Measurements from ENCODE around the gene PPFIBP1.

The PPFIBP1 gene

DNA sequence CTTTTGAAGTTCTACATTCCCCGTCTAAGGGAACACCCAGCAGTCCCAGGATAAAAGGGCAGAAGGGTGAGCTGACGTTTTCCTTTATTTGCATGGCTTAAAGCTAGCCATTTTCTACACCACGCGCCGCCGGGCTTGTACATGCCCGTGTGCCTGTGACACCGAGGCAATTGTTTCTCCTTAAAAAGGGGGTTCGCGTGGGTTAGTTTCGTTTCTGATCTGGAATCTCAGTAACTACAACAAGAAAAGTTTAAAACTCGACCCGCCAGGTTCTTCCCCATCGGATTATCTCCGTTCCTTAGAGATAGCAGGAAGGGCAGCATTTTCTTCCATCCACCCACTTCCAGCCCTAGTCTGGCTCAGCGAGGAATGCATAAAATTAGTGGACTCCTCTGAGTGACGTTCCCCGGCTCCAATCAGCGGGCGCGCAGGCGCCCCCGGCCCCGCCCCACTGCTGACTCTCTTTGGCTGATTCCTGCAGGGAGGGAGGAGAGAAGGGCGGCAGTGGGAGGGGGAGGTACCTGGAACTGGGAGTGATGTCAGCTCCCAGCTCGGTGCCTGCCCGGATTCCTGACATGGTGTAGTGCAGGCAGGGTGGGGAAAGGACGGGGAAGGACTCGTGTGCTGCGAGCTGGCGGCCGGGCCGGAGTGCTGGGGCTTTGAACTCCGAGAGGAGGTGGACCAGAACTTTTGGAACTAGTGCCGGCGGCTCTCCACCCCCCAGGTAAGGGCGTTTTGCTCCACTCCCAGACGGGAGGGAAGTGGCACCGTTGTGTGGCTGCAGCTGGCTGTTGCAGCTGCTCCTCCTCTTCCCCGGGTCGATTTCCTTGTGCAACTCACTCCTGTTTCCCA lies at the start of gene PPFIBP1:
Gene PPFIBP1 (plus strand): TSS at position 565 of the 852 bp plus-strand sequence. CDS start 109,191 bp downstream, outside the sequence.
- peak; percentile 94 for DNase-seq

GRCh38 chr12:27474344-27474743 lies 49.7 kb upstream of the PPFIBP1 start:
- DNase-seq, result no peak

DNA sequence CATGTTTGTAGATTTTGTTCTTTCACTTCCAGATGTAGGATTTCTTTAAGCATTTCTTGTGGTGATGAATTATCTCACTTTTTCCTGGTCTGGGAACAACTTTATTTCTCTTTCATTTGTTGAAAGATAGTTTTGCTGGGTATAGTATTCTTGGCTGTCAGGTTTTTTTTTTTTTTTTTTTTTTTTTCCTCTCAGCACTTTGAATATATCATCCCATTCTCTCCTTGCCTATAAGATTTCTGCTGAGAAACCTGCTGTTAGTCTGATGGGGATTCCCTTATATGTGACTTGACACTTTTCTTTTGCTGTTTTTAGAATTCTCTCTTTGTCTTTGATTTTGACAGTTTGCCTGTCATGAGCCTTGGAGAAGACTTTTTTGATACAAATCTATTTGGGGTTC lies 47.0 kb upstream of the PPFIBP1 start:
- no peak for DNase-seq

DNA sequence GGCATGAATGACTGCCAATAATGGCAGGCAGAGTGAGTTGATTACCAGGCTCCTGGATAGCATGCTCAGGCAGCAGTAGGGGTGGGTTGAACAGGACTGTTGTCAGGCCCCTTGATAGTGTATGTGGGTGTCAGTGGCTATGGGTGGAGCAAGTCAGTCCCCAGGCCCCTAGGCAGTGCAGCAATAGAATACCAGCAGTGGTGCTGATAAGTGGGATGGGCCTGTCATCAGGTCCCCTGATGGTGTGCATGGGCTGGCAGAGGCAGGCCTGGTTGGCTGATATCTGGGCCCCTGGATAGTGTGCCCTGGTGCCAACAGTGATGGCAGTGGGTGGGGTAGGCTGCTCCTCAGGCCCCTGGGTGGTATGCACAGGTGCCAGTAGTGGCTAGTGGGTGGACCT lies 45.1 kb upstream of the PPFIBP1 start:
- DNase-seq, result no peak

GRCh38 chr12:27480016-27480415 lies 44.0 kb upstream of the PPFIBP1 start:
- peak; percentile 27 for DNase-seq

GRCh38 chr12:27486961-27487360 lies 37.0 kb upstream of the PPFIBP1 start:
- DNase-seq, result no peak

DNA sequence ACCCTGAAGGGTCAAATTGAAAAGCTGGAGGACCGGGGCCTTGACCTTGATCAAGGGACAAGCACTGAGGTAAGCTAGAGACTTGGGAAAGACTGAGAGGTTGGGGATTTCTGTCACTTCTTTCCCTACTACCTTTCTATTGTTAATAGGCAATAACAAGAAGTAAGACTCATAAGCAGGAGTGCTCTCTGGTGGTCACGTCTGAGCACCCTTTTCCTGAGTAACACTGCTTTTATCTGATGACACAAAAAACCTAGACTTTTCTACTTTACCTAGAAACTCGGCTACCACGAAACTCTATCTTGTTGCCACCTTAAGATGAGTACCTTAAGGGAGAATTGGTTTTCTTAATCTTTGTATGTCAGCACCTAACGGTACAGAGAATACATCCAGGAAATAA lies 35.5 kb upstream of the PPFIBP1 start:
- DNase-seq, result peak; percentile 36

- DNase-seq, result no peak
Measured at GRCh38 chr12:27491226-27491625, 32.8 kb upstream of the PPFIBP1 start.

- no peak for DNase-seq
Measured at GRCh38 chr12:27493260-27493940, 30.6 kb upstream of the PPFIBP1 start.

- DNase-seq, result no peak
Measured at GRCh38 chr12:27497446-27497845, 26.6 kb upstream of the PPFIBP1 start.

DNA sequence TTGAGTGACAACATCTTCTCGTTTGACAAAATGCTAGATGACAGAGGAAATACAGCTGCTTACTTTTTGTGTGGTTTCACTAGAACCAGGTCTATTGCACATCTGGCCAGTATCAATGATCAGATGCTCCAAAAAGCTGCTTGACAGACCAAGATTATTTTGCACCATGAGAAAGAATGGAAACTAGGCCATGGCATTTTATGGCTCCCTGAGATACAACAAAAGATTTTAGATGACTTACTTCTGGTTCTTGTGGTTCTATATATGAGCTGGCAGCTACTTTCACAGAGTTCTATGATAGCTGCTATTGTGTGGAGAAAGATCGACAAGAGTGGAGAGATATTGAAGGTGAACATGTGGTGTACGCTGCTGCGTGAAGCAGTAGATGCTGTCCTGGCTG lies 25.9 kb upstream of the PPFIBP1 start:
- no peak for DNase-seq

DNA sequence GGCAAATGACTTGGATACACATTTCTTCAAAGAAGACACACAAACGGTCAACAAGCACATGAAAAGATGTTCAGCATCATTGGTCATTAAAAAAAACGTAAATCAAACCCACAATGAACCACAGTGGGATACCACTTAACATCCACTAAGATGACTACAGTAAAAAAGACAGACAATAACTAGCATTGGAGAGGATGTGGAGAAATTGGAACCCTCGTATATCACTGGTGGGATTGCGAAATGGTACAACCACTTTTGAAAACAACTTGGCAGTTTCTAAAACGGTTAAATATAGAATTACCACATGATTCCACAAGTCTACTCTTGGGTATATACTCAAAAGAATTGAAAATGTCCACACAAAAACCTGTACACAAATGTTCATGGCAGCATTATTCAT lies 25.2 kb upstream of the PPFIBP1 start:
- peak; percentile 22 for DNase-seq

DNA sequence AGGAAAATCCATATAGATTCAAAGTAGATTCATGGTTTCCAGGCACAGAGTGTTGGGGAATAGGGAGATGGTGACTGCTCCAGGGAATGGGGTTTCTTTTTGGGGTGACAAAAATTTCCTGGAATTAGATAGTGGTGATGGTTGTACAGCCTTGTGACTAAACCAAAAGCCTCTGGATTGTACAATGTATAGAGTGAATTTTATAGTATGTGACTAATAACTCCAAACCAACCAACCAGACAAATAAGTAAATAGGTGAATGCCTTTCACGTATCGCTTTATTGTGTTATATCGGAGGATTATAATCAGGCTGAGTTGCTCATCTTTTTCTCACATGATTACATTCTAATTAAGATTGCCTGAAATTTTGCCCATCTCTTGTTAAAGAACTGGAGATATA lies 24.6 kb upstream of the PPFIBP1 start:
- no peak for DNase-seq

GRCh38 chr12:27500546-27500945 lies 23.5 kb upstream of the PPFIBP1 start:
- DNase-seq, result no peak

- DNase-seq, result no peak
Measured at GRCh38 chr12:27502021-27502435, 22.0 kb upstream of the PPFIBP1 start.

GRCh38 chr12:27504507-27504906 lies 19.5 kb upstream of the PPFIBP1 start:
- no peak for DNase-seq

GRCh38 chr12:27505109-27505508 lies 18.9 kb upstream of the PPFIBP1 start:
- DNase-seq, result no peak

GRCh38 chr12:27505761-27506160 lies 18.2 kb upstream of the PPFIBP1 start:
- no peak for DNase-seq

- no peak for DNase-seq
Measured at GRCh38 chr12:27506645-27507189, 17.3 kb upstream of the PPFIBP1 start.

GRCh38 chr12:27508736-27509431 lies 15.1 kb upstream of the PPFIBP1 start:
- DNase-seq, result no peak

DNA sequence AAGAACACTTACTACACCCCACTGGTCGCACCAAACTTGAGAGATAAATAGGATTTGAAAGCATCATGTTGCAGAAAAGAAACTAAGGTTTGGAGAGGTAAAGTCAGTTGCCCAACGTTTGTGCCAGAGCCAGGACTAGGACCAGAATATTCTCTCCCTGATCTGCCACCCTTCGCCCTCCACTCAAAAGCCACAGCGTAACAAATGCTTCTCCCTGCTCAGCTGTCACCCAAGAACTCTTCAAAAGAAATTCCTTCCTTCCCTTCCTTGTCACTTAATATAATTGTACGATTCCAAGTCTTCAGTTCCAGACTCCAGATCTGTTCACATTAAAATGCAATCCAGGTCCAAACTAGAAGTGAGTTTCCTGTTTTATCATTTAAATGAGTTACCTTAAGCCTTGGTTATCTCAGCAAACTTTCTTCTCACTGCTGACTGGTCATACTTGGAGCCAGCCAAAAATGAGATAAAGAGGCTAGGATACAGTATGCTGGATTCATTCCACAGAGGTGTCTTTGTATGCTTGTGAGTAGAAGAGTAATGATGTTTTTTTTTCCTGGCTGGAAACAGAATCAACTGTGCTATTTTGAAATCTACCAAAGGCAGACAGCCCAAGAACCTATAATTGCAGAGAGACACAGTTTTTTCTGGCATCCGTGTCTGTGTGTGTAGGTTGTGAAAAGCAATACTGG lies 12.8 kb upstream of the PPFIBP1 start:
- no peak for DNase-seq

DNA sequence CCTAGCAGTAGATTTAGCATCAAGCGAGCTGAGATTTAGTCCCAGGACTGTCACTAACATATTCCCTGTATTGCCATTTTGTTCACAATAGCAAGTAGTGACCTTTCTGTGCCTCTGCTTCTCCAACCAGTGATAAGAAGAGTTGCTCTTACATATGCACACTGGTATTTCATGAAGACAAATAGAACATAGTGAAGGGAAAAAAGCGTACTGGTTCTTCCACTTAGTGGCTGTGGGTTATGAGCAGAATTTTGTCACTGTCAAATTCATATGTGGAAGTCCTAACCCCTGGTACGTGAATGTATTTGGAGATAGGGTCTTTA lies 12.3 kb upstream of the PPFIBP1 start:
- no peak for DNase-seq
